HG02623 (cell line): Measurements from ENCODE around the gene STRIP2.
"Not testable (repeated sequence)": the region's sequence is repeated elsewhere in the genome, so short reads cannot be mapped to it uniquely, and the experiment has no call there.

Experiments
- ATAC-seq: cut with Tn5 transposase; IDR thresholded peaks from one replicate; pipeline ENCODE4 v1.9.1; 2021; ENCODE audit warnings: moderate library complexity; ENCODE audit not compliant: unreplicated experiment

The STRIP2 gene

GRCh38 chr7:129433847-129434674 is at the start of gene STRIP2:
STRIP2 (plus strand) TSS chr7:129434432; CDS start chr7:129434473, 41 bp downstream.
- peak; percentile 97 for ATAC-seq

GRCh38 chr7:129385116-129385515 is 49.1 kb upstream of the STRIP2 start:
- ATAC-seq = no peak

- no peak for ATAC-seq
These were observed 48.6 kb upstream of the STRIP2 start for GRCh38 chr7:129385598-129385997.

GRCh38 chr7:129386506-129386905 is 47.7 kb upstream of the STRIP2 start:
- ATAC-seq = no peak

GRCh38 chr7:129387537-129387936 is 46.7 kb upstream of the STRIP2 start:
- ATAC-seq = no peak

- no peak for ATAC-seq
These were observed 45.7 kb upstream of the STRIP2 start for GRCh38 chr7:129388333-129389098.

GRCh38 chr7:129389829-129390228 is 44.4 kb upstream of the STRIP2 start:
- ATAC-seq = no peak

- no peak for ATAC-seq
These were observed 43.9 kb upstream of the STRIP2 start for GRCh38 chr7:129390314-129390713.

GRCh38 chr7:129391546-129392171 is 42.6 kb upstream of the STRIP2 start:
- ATAC-seq = no peak

- ATAC-seq = no peak
These were observed 41.0 kb upstream of the STRIP2 start for GRCh38 chr7:129393255-129393654.

GRCh38 chr7:129394101-129394500 is 40.1 kb upstream of the STRIP2 start:
- ATAC-seq = no peak

GRCh38 chr7:129394982-129395914 is 39.0 kb upstream of the STRIP2 start:
- no peak for ATAC-seq

GRCh38 chr7:129401228-129401966 is 32.8 kb upstream of the STRIP2 start:
- no peak for ATAC-seq

- peak; percentile 50 for ATAC-seq
These were observed 32.0 kb upstream of the STRIP2 start for GRCh38 chr7:129401967-129402860.

- no peak for ATAC-seq
These were observed 28.7 kb upstream of the STRIP2 start for GRCh38 chr7:129405527-129405926.

- not testable (repeated sequence) for ATAC-seq
These were observed 24.0 kb upstream of the STRIP2 start for GRCh38 chr7:129410238-129410637.

GRCh38 chr7:129412501-129412900 is 21.7 kb upstream of the STRIP2 start:
- no peak for ATAC-seq

GRCh38 chr7:129417073-129417472 is 17.2 kb upstream of the STRIP2 start:
- no peak for ATAC-seq

GRCh38 chr7:129421717-129422250 is 12.4 kb upstream of the STRIP2 start:
- no peak for ATAC-seq
